Measurements from ENCODE around the gene TRAF3IP3. TPM values are rescaled to one million over a fixed set of nuclear protein-coding genes. Genes with fewer than 3 reads are reported as not detected.

TRAF3IP3 gene
- total and polyA plus RNA-seq, 2 of the 13 experiments (the other 11 are each of a cell fraction or from before 2014, with no cell fraction given) = not detected

GRCh38 chr1:209784265-209785169 lies 28.7 kb downstream of the TRAF3IP3 start, which contains the start of gene C1orf74 (continued):
- 0 out of 2 replicates have a peak, but pooled peaks have one; percentile 54 for TF ChIP-seq MEIS2 (CRISPR knock-in tag; IDR thresholded peaks at IDR 0.05)
- peak; percentile 78; the same call in 1 of the 2 replicates for TF ChIP-seq MTF2 (CRISPR knock-in tag; IDR thresholded peaks at IDR 0.05; ENCODE audit: borderline replicate concordance)
- peak; percentile 89 for TF ChIP-seq PHF20 (CRISPR knock-in tag; IDR thresholded peaks at IDR 0.05)
- no peak for TF ChIP-seq ZMYM3 (CRISPR knock-in tag; IDR thresholded peaks at IDR 0.05)
- no peak for TF ChIP-seq ZNF18 (CRISPR knock-in tag; IDR thresholded peaks at IDR 0.05; ENCODE audit: insufficient replicate concordance)
- peak; percentile 72; the same call in 1 of the 2 replicates for TF ChIP-seq SAFB2 (CRISPR knock-in tag; IDR thresholded peaks at IDR 0.05; ENCODE audit: borderline replicate concordance, low read depth)
- no peak for TF ChIP-seq FOXC1 (CRISPR knock-in tag; IDR thresholded peaks at IDR 0.05; ENCODE audit: borderline replicate concordance)
- no peak for TF ChIP-seq FOXO4 (CRISPR knock-in tag; conservative IDR thresholded peaks at IDR 0.05)
- TF ChIP-seq ZNF678 (CRISPR knock-in tag; IDR thresholded peaks at IDR 0.05) = no peak
- no peak for TF ChIP-seq RBM39 (IDR thresholded peaks at IDR 0.05; ENCODE audit: low read depth, low read length, poor library complexity, severe bottlenecking)
- no peak for TF ChIP-seq ZNF256 (CRISPR knock-in tag; conservative IDR thresholded peaks at IDR 0.05)
- no peak for TF ChIP-seq BCL6 (CRISPR knock-in tag; IDR thresholded peaks at IDR 0.05)
- TF ChIP-seq ZNF296 (CRISPR knock-in tag; conservative IDR thresholded peaks at IDR 0.05) = no peak
- no peak for TF ChIP-seq KDM3A (CRISPR knock-in tag; IDR thresholded peaks at IDR 0.05; ENCODE audit: low read depth)
- no peak for TF ChIP-seq ZFP36L1 (CRISPR knock-in tag; IDR thresholded peaks at IDR 0.05)
- no peak for TF ChIP-seq REXO4 (CRISPR knock-in tag; IDR thresholded peaks at IDR 0.05; ENCODE audit: borderline replicate concordance)
- peak; percentile 48; the same call in 1 of the 2 replicates for TF ChIP-seq SP5 (CRISPR knock-in tag; IDR thresholded peaks at IDR 0.05; ENCODE audit: borderline replicate concordance, low read depth)
- TF ChIP-seq ELF4 (CRISPR knock-in tag; IDR thresholded peaks at IDR 0.05; ENCODE audit: borderline replicate concordance) = peak; percentile 66; the same call in 1 of the 2 replicates
- TF ChIP-seq NR1H2 (CRISPR knock-in tag; IDR thresholded peaks at IDR 0.05; ENCODE audit: borderline replicate concordance, low read depth) = no peak
- no peak for TF ChIP-seq ZNF777 (CRISPR knock-in tag; IDR thresholded peaks at IDR 0.05)
- TF ChIP-seq IKZF1 (IDR thresholded peaks at IDR 0.05) = no peak
- TF ChIP-seq CBX5 (CRISPR knock-in tag; IDR thresholded peaks at IDR 0.05; ENCODE audit: borderline replicate concordance) = peak; percentile 96; the same call in 1 of the 2 replicates
- peak; percentile 76; the same call in 1 of the 2 replicates for TF ChIP-seq THAP9 (CRISPR knock-in tag; IDR thresholded peaks at IDR 0.05; ENCODE audit: borderline replicate concordance)
- TF ChIP-seq HOXA3 (CRISPR knock-in tag; IDR thresholded peaks at IDR 0.05) = peak; percentile 92
- no peak for TF ChIP-seq ZNF841 (CRISPR knock-in tag; IDR thresholded peaks at IDR 0.05; ENCODE audit: borderline replicate concordance)

Data from HepG2 (cell line).